GM18519 (cell line): Measurements from ENCODE around the gene LINGO4.
A peak's percentile ranks its signal among the peaks of the same experiment; 100 is the strongest.
"Not testable (repeated sequence)": the region's sequence is repeated elsewhere in the genome, so short reads cannot be mapped to it uniquely, and the experiment has no call there.

Source experiments
- ATAC-seq: cut with Tn5 transposase; IDR thresholded peaks from one replicate; pipeline ENCODE4 v1.9.1; 2021; ENCODE audit warnings: mild to moderate bottlenecking, moderate library complexity; ENCODE audit not compliant: unreplicated experiment, low FRiP score

LINGO4 gene

DNA sequence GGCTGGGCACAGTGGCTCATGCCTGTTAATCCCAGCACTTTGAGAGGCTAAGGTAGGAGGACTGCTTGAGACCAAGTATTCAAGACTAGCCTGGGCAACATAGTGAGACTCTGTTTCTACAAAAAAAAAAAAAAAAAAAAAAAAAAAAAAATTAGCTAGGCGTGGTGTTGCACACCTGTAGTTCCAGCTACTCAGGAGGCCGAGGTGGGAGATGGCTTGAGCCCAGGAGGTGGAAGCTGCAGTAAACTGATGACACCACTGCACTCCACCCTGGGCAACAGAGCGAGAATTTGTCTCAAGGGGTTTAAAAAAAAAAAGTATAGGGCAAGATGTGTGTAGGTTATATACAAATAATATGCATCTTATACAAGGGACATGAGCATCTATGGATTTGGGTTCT is 17.5 kb downstream of the LINGO4 start:
- no peak for ATAC-seq

DNA sequence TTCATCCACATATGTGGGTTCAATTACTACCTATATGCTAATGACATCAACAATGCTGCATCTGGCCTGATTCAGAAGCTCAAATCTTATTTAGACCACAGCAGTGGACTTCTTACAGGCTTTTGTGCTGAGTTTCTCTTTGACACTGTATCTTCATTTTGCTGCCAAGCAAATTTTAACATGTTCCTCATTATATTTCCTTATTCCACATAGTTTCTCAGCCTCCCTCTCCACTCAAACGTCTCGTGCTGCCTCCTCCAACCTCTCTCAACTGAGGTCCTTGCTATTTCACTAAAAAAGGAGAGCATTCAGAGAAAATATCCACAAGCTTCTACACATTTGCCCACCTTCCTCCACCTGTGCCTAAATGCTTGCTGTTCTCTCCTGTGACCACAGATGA is 21.4 kb downstream of the LINGO4 start:
- no peak for ATAC-seq

DNA sequence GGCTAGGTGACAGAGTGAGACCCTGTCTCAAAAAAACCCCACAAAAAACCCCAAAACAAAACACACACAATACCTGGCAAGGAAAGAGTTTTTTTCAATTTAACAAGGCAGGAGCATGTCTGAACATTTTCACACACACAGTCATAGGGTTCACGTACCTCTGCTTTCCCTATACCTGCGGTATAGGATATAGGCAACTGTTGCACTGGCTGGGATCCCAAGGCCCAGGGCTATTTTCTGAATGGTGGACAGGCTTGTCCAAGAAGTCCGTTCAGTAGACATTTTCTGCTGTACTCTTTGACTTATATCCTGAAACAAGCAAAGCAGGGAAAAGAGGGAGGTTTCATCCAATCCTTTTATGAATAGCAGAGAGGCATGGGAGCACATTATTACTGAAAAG is 22.5 kb downstream of the LINGO4 start:
- no peak for ATAC-seq

GRCh38 chr1:151782026-151782425 is 23.2 kb downstream of the LINGO4 start:
- ATAC-seq: not testable (repeated sequence)

DNA sequence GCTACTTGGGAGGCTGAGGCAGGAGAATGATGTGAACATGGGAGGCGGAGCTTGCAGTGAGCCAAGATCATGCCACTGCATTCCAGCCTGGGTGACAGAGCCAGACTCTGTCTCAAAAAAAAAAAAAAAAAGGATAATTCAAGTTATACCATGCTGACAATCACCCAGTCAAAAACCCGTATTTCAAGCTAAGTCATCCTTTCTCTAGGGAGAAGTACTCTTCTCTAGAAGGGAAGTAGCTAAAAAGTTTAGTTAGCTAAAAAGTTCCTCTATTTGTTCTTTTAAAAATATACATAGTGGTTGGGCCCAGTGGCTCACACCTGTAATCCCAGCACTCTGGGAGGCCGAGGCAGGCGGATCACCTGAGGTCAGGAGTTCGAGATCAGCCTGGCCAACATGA is 24.5 kb downstream of the LINGO4 start:
- not testable (repeated sequence) for ATAC-seq

DNA sequence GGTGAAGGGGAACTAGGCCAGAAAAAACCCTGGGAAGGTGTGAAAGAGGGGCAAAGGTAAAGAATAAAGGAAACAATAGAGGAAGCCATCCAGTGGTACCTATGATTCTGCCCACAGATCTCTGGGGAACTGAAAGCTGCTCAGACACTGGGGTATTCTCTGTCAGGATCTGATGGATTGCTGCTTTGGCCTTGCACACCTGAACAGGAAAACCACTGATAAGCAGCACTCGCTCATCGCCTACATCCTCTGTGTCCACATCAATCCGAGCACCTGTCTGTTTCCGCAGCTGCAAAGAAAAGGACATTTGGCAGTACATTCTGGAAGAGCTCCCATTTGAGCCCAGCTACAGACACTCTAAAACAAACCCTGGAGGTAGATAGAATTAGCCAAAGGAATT is 25.4 kb downstream of the LINGO4 start:
- no peak for ATAC-seq

- ATAC-seq: no peak
These were observed 27.9 kb downstream of the LINGO4 start for GRCh38 chr1:151777317-151777716.

DNA sequence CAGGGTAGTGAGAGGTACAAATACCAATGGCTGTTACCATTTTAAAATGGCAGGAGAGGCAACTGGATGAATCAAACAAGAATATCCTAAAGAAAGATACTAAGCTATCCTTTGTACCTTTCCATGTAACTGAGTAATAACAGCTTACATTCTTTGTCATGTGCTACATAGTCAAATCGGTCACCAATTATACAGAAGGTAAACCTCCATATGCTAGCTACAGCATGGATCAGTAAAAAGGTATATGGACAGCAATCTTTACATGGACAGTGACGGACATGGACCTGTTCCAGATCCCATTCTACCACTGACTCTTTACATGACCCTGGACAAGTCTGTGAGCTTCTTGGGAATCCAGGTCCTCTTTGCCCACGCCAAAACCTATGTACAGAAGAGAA is 28.6 kb downstream of the LINGO4 start:
- ATAC-seq: no peak

- ATAC-seq: no peak
These were observed 29.1 kb downstream of the LINGO4 start for GRCh38 chr1:151775894-151776664.

DNA sequence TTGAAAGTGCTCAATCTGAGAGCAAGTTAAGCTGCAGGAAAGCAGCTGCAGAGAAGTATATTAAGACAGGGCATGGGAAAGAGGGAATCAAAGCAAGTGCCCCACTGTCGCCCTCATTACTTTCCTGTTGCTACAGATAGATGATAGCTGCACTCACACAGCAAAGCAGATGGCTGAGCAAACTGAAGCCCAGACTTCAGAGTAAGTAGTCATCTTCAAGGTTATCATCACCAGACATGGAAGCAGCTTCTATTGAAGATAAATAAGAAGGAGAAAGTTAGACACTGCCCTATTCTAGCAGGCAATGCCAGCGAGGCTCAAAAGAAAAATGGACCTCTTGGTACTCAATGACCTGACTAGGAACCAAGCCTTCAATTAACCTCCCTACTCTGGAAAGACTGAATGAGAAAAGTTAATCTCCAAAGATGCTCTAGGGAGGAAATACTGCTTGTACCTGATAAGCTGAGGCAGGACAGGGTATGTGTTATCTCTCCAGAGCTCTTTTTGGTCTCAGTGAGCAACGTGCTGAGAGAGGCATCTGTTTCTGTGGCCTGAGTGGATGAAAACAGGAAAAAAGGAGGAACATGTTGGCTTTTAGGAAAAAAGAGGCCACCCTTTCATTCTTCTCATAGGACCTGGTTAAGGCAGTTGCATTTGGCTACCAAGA is 30.8 kb downstream of the LINGO4 start:
- ATAC-seq: no peak

DNA sequence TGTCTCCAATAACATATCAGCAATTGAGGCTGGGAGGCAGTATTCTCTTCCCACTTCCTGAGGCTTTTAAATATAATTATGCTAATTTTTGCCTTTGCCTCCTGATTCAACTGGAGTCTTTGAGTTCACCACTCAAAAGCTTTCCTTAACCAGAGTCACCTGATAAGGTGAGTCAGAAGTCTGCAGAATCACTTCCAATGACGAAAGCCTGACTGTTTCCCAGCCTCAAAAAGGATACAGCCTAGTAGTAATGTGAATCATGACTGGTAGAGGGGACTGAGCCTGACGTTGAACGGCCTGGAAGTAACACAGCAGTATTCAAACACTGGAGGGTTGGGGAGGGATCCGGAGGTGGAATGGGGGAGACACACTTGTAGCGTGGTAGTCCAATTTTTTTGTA is 31.5 kb downstream of the LINGO4 start:
- ATAC-seq: no peak

GRCh38 chr1:151769270-151769669 is 35.9 kb downstream of the LINGO4 start:
- ATAC-seq: not testable (repeated sequence)

DNA sequence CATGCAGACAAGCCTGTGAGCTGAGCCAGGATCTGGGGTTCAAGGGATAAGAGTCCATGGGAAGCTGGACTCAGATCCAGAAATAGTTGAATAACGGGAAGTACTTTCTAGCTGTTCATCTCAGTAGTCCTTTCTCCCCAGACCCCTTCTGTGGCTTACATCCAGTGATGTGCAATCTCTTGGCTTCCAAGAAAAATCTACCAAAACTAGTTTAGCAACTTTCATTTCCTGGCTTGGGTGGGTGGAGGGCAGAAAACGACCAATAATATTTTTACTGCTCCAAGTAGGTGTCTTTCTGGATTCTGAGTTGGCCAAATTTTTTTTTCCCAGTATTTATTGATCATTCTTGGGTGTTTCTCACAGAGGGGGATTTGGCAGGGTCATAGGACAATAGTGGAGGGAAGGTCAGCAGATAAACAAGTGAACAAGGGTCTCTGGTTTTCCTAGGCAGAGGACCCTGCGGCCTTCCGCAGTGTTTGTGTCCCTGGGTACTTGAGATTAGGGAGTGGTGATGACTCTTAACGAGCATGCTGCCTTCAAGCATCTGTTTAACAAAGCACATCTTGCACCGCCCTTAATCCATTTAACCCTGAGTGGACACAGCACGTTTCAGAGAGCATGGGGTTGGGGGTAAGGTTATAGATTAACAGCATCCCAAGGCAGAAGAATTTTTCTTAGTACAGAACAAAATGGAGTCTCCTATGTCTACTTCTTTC is 36.7 kb downstream of the LINGO4 start:
- ATAC-seq: not testable (repeated sequence)

- no peak for ATAC-seq
These were observed 41.2 kb downstream of the LINGO4 start for GRCh38 chr1:151763990-151764389.

GRCh38 chr1:151762941-151763921 is 42.0 kb downstream of the LINGO4 start, which contains the start of gene MRPL9:
Gene MRPL9, minus strand, starts transcription at chr1:151763496. Its CDS starts 17 bp downstream, at chr1:151763479.
- peak; percentile 64 for ATAC-seq

- no peak for ATAC-seq
These were observed 44.4 kb downstream of the LINGO4 start for GRCh38 chr1:151760597-151761385.

- ATAC-seq: no peak
These were observed 46.0 kb downstream of the LINGO4 start for GRCh38 chr1:151759241-151759640.

GRCh38 chr1:151756291-151756690 is 48.9 kb downstream of the LINGO4 start:
- ATAC-seq: no peak
